Islet precursor cell (in vitro differentiated cells): ENCODE data around the gene ABLIM2.
A peak's percentile ranks its signal among the peaks of the same experiment; 100 is the strongest.

ENCODE experiments used
- DNase-seq: peaks from one replicate; pipeline ENCODE4 v3.0.0-alpha.2; 2018

The ABLIM2 gene

GRCh38 chr4:7917669-7918068 lies 240.9 kb downstream of the ABLIM2 start:
- DNase-seq: peak; percentile 71

DNA sequence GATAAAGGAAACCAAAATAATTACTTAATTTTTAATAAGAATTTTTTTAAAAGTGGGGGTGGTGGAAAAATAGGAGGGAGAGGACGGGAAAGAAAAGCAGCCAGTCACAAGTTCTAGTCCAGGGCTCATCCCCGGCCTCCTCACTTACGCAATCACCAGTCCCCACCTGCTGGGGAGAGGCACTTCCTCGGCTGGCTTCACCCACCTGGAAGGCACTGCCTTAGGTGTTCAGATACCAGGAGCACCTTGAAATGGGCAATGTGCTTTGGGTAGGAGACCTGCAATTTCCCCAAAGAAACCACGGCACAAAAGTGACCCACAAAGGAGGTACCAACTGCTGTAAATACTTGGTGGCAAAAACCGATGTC lies 242.8 kb downstream of the ABLIM2 start:
- DNase-seq: peak; percentile 43
